Neural cell (in vitro differentiated cells): ENCODE results near the gene PCYT2.

Source experiments
- EP300 ChIP-seq: fragments of 450-650 bp; conservative IDR thresholded peaks from 2 replicates; pipeline ENCODE4 v1.6.1; 2014; ENCODE audit warnings: antibody characterized with exemption, mild to moderate bottlenecking, moderate library complexity; ENCODE audit not compliant: poor library complexity, severe bottlenecking
- EZH2 ChIP-seq: fragments of 200-600, 300-800 bp; shearing (Covaris generic), sonication (generic); IDR thresholded peaks from 2 replicates; pipeline ENCODE4 v1.6.1; 2014; ENCODE audit warnings: antibody characterized with exemption, low read length, borderline replicate concordance, mild to moderate bottlenecking; ENCODE audit not compliant: insufficient read depth, poor library complexity, severe bottlenecking
- POLR2AphosphoS5 ChIP-seq: IDR thresholded peaks from 2 replicates; pipeline ENCODE4 v1.6.1; 2012
- REST ChIP-seq: IDR thresholded peaks from 2 replicates; pipeline ENCODE4 v1.6.1; 2012; ENCODE audit warnings: borderline replicate concordance
- SMC3 ChIP-seq: fragments of 450-650 bp; conservative IDR thresholded peaks from 2 replicates; pipeline ENCODE4 v1.6.1; 2014; ENCODE audit warnings: antibody characterized with exemption, mild to moderate bottlenecking, moderate library complexity; ENCODE audit not compliant: poor library complexity
- TF ChIP-seq, protein P1 (sequence below): fragments of 450-650 bp; IDR thresholded peaks from 2 replicates; pipeline ENCODE4 v1.5.1; 2014; ENCODE audit warnings: antibody characterized with exemption, mild to moderate bottlenecking, moderate library complexity; ENCODE audit not compliant: poor library complexity, severe bottlenecking

GRCh38 chr17:81959362-81960129 is 48.3 kb upstream of the PCYT2 start:
- TF ChIP-seq, protein P1, sequence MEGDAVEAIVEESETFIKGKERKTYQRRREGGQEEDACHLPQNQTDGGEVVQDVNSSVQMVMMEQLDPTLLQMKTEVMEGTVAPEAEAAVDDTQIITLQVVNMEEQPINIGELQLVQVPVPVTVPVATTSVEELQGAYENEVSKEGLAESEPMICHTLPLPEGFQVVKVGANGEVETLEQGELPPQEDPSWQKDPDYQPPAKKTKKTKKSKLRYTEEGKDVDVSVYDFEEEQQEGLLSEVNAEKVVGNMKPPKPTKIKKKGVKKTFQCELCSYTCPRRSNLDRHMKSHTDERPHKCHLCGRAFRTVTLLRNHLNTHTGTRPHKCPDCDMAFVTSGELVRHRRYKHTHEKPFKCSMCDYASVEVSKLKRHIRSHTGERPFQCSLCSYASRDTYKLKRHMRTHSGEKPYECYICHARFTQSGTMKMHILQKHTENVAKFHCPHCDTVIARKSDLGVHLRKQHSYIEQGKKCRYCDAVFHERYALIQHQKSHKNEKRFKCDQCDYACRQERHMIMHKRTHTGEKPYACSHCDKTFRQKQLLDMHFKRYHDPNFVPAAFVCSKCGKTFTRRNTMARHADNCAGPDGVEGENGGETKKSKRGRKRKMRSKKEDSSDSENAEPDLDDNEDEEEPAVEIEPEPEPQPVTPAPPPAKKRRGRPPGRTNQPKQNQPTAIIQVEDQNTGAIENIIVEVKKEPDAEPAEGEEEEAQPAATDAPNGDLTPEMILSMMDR: peak; percentile 90
- TF ChIP-seq EP300 (no peak), EZH2 (no peak), SMC3 (peak; percentile 73), POLR2AphosphoS5 (no peak), REST (no peak)
